K562 (cell line): ENCODE results near the gene ERF. TPM values are rescaled to one million over a fixed set of nuclear protein-coding genes. Genes with fewer than 3 reads are reported as not detected.

Source experiments
- C11orf30 ChIP-seq: fragments of 450-650 bp; IDR thresholded peaks from 2 replicates; pipeline ENCODE4 v1.6.1; 2016; ENCODE audit warnings: low read depth, mild to moderate bottlenecking
- CBFA2T2 ChIP-seq: fragments of 450-650 bp; conservative IDR thresholded peaks from 2 replicates; pipeline ENCODE4 v1.6.1; 2017; ENCODE audit warnings: mild to moderate bottlenecking
- CBFA2T3 ChIP-seq: fragments of 450-650 bp; IDR thresholded peaks from 2 replicates; pipeline ENCODE4 v1.6.1; 2017
- CBX8 ChIP-seq: fragments of 200-600 bp; sonication (generic); IDR thresholded peaks from 2 replicates; pipeline ENCODE4 v1.6.1; 2012; ENCODE audit warnings: borderline replicate concordance, mixed run types, low read depth, mild to moderate bottlenecking, moderate library complexity, mixed read lengths, low read length, control low read depth, inconsistent platforms; ENCODE audit not compliant: poor library complexity, severe bottlenecking; ENCODE audit errors: extremely low read depth
- E2F6 ChIP-seq, 2 experiments: IDR thresholded peaks; 2 replicates each; pipeline ENCODE4 v1.6.1; 2011; ENCODE audit warnings: borderline replicate concordance in 1 of 2, control low read depth in 1 of 2, low read depth in 1 of 2, low read length in 1 of 2, mild to moderate bottlenecking in 1 of 2, mixed read lengths in 1 of 2, moderate library complexity in 1 of 2; ENCODE audit not compliant: insufficient read depth in 1 of 2, insufficient read length in 1 of 2, poor library complexity in 1 of 2, severe bottlenecking in 1 of 2; ENCODE audit errors: extremely low read depth in 1 of 2
- EP400 ChIP-seq: fragments of 450-650 bp; IDR thresholded peaks from 2 replicates; pipeline ENCODE4 v1.6.1; 2017; ENCODE audit warnings: antibody characterized with exemption, mild to moderate bottlenecking, moderate library complexity
- HDAC6 ChIP-seq: IDR thresholded peaks from 2 replicates; pipeline ENCODE4 v1.6.1; 2012; ENCODE audit warnings: low read depth, mild to moderate bottlenecking, control low read depth, inconsistent platforms, low read length, moderate library complexity
- HLTF ChIP-seq: fragments of 450-650 bp; IDR thresholded peaks from 2 replicates; pipeline ENCODE4 v1.6.1; 2016
- HNRNPK ChIP-seq: fragments of 200-400 bp; formaldehyde crosslinking; IDR thresholded peaks from one replicate; pipeline ENCODE4 v1.6.1; 2018; ENCODE audit warnings: mild to moderate bottlenecking, low read depth, low read length; ENCODE audit not compliant: poor library complexity, severe bottlenecking
- KLF10 ChIP-seq: fragments of 250-450 bp; sonication (Bioruptor Pico); IDR thresholded peaks from 2 replicates; pipeline ENCODE4 v1.6.1; 2021; ENCODE audit warnings: matching md5 sums
- MAZ ChIP-seq, 2 experiments: fragments of 450-650 bp in 1 of 2; sonication (generic) in 1 of 2; formaldehyde crosslinking; IDR thresholded peaks in 1 of 2; conservative IDR thresholded peaks in 1 of 2; 2 replicates each; pipeline versions ENCODE4 v1.4.0 to v1.5.0; 2020; ENCODE audit warnings: mild to moderate bottlenecking in 1 of 2, missing genetic modification reagents in 1 of 2
- PRMT5 ChIP-seq: sonication (generic); formaldehyde crosslinking; IDR thresholded peaks from 2 replicates; pipeline ENCODE4 v1.5.0; 2020; ENCODE audit warnings: missing genetic modification reagents
- RBM14 ChIP-seq: fragments of 200-400 bp; formaldehyde crosslinking; IDR thresholded peaks from 2 replicates; pipeline ENCODE4 v1.6.1; 2018; ENCODE audit warnings: low read depth, mild to moderate bottlenecking, low read length, moderate library complexity, borderline replicate concordance; ENCODE audit not compliant: insufficient read depth
- RCOR1 ChIP-seq, 2 experiments: IDR thresholded peaks; 2 replicates each; pipeline ENCODE4 v1.6.1; 2012; ENCODE audit warnings: low read depth in 2 of 2, low read length in 2 of 2, borderline replicate concordance in 1 of 2, improper control_type of control experiment in 1 of 2
- TCF7 ChIP-seq: sonication (generic); IDR thresholded peaks from 2 replicates; pipeline ENCODE4 v1.6.1; 2016; ENCODE audit warnings: antibody characterized with exemption, borderline replicate concordance
- ZNF134 ChIP-seq: fragments of 250-450 bp; sonication (Bioruptor Pico); conservative IDR thresholded peaks from 2 replicates; pipeline ENCODE4 v1.4.0; 2020
- ZNF232 ChIP-seq: sonication (generic); formaldehyde crosslinking; IDR thresholded peaks from 2 replicates; pipeline ENCODE4 v1.8.0; 2022; ENCODE audit warnings: mild to moderate bottlenecking, missing genetic modification reagents
- ZNF512 ChIP-seq: IDR thresholded peaks from 2 replicates; pipeline ENCODE4 v1.6.1; 2016; ENCODE audit warnings: missing genetic modification characterization, missing compliant biosample characterization
- polyA plus RNA-seq, 8 experiments: library from polyadenylated mRNA; depleted of rRNA in 4 of 8; stranded (reverse) in 5 of 8; unstranded in 3 of 8; fragments of >200 nt; fragmentation: Nextera tagmentation in 2 of 8; fragmentation: Illumina TruSeq in 1 of 8; extraction: Ambion mirVana in 2 of 8; extraction: Trizol in 1 of 8; gene quantifications; 2 replicates each; pipeline versions ENCODE4 v1.2.1 to v1.2.3, GENCODE V29; 2011 to 2014; ENCODE audit warnings: inconsistent platforms in 1 of 8, missing spikeins in 1 of 8
- total RNA-seq, 7 experiments: library from RNA; depleted of rRNA in 6 of 7; stranded (reverse); fragments of >200 nt in 6 of 7; fragmentation: Illumina TruSeq in 2 of 7; extraction: Trizol in 2 of 7; gene quantifications; 2 replicates each; pipeline versions ENCODE4 v1.2.1 to v1.2.3, GENCODE V29; 2011 to 2021; ENCODE audit warnings: low replicate concordance in 1 of 7
- TF ChIP-seq, protein P1 (sequence below): fragments of 250-450 bp; sonication (Bioruptor Pico); IDR thresholded peaks from 2 replicates; pipeline ENCODE4 v1.8.0; 2022; ENCODE audit warnings: moderate library complexity, mild to moderate bottlenecking, inconsistent platforms
- TF ChIP-seq, protein P2 (sequence below): sonication (generic); IDR thresholded peaks from 2 replicates; pipeline ENCODE4 v1.6.1; 2016
- TF ChIP-seq, protein P3 (sequence below): sonication (generic); formaldehyde crosslinking; IDR thresholded peaks from 2 replicates; pipeline ENCODE4 v1.9.0; 2022; ENCODE audit warnings: mild to moderate bottlenecking, missing genetic modification reagents

ERF gene
- total and polyA plus RNA-seq, 9 of the 15 experiments (the other 6 are each of a cell fraction or from before 2014, with no cell fraction given) = 0.03 to 75.4 (median 27.0) TPM

GRCh38 chr19:42229301-42229854, 25.6 kb downstream of the ERF start (continued):
- TF ChIP-seq, protein P1, sequence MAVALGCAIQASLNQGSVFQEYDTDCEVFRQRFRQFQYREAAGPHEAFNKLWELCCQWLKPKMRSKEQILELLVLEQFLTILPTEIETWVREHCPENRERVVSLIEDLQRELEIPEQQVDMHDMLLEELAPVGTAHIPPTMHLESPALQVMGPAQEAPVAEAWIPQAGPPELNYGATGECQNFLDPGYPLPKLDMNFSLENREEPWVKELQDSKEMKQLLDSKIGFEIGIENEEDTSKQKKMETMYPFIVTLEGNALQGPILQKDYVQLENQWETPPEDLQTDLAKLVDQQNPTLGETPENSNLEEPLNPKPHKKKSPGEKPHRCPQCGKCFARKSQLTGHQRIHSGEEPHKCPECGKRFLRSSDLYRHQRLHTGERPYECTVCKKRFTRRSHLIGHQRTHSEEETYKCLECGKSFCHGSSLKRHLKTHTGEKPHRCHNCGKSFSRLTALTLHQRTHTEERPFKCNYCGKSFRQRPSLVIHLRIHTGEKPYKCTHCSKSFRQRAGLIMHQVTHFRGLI (CRISPR knock-in tag) = no peak
- TF ChIP-seq RBM14 (no peak), RCOR1 (IDR thresholded peaks at IDR 0.05; ENCODE audit: borderline replicate concordance in 1 of 2, low read depth in 2 of 2, low read length in 2 of 2) (no peak), E2F6 (IDR thresholded peaks at IDR 0.05; ENCODE audit: borderline replicate concordance in 1 of 2, extremely low read depth in 1 of 2, insufficient read depth in 1 of 2, insufficient read length in 1 of 2, low read depth in 1 of 2, low read length in 1 of 2, poor library complexity in 1 of 2, severe bottlenecking in 1 of 2) (peak in 1 of 2 experiments; percentile 35), ZNF134 (no peak), C11orf30 (no peak), CBX8 (no peak), HDAC6 (no peak), TCF7 (no peak), CBFA2T2 (peak; percentile 45; the same call in 1 of the 2 replicates), HLTF (no peak), MAZ (CRISPR knock-in tag; conservative IDR thresholded peaks at IDR 0.05 in 1 of 2, IDR thresholded peaks at IDR 0.05 in 1 of 2) (peak in 1 of 2 experiments; percentile 31; a peak in 1 of 4 replicates), CBFA2T3 (peak; percentile 63), EP400 (peak; percentile 25; the same call in 1 of the 2 replicates), KLF10 (CRISPR knock-in tag) (no peak), HNRNPK (no peak), ZNF512 (no peak), ZNF232 (CRISPR knock-in tag) (no peak), PRMT5 (CRISPR knock-in tag) (no peak)
- TF ChIP-seq, protein P2, sequence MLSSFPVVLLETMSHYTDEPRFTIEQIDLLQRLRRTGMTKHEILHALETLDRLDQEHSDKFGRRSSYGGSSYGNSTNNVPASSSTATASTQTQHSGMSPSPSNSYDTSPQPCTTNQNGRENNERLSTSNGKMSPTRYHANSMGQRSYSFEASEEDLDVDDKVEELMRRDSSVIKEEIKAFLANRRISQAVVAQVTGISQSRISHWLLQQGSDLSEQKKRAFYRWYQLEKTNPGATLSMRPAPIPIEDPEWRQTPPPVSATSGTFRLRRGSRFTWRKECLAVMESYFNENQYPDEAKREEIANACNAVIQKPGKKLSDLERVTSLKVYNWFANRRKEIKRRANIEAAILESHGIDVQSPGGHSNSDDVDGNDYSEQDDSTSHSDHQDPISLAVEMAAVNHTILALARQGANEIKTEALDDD = no peak
- TF ChIP-seq, protein P3, sequence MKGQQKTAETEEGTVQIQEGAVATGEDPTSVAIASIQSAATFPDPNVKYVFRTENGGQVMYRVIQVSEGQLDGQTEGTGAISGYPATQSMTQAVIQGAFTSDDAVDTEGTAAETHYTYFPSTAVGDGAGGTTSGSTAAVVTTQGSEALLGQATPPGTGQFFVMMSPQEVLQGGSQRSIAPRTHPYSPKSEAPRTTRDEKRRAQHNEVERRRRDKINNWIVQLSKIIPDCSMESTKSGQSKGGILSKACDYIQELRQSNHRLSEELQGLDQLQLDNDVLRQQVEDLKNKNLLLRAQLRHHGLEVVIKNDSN (CRISPR knock-in tag) = peak; percentile 20; the same call in 1 of the 2 replicates
